NCI-H1417 treated with DMSO at 0.1 percent for 48 hours (cell line): ENCODE data around the gene PADI3.
"Not testable (repeated sequence)": the region's sequence is repeated elsewhere in the genome, so short reads cannot be mapped to it uniquely, and the experiment has no call there.

ENCODE experiments used
- DNase-seq: peaks from one replicate; lab custom pipeline; 2025; lab: John Stamatoyannopoulos, UW

The PADI3 gene

DNA sequence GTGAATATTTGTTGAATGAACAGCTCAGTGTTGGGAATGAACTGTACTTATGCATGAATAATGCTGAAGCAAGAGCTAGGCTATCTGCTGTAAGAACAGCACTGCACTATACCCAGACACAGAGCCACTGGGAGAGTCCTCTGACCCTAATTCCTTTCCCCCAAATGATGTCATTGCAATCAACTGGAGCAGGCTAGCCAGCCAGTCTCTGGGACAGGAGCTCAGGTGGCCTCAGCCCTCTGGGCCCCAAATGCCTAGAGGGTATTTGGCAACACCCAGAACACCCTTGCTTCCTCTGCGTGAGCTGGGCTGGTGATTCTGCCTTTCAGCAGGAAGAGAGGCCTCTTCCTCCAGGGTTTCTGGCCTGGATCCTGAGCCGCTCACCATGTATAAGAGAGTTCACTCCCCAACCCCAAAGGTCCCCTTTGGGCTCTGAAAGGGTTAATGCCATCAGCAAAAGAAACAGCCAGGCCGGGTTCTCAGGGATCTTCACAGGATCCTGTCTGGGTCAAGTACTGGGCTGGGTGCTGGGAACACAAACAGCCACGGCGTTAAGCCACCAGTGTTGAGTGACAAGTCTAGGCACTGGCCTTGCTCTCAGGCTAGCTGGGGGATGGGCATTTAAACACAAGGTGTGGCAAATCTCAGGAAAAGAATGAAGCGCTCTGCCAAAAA is 55.4 kb downstream of the PADI3 start:
- no peak for DNase-seq

GRCh38 chr1:17304826-17305175 is 55.9 kb downstream of the PADI3 start:
- DNase-seq: no peak

GRCh38 chr1:17305576-17306095 is 56.7 kb downstream of the PADI3 start:
- DNase-seq: no peak

GRCh38 chr1:17306407-17306806 is 57.5 kb downstream of the PADI3 start:
- no peak for DNase-seq

DNA sequence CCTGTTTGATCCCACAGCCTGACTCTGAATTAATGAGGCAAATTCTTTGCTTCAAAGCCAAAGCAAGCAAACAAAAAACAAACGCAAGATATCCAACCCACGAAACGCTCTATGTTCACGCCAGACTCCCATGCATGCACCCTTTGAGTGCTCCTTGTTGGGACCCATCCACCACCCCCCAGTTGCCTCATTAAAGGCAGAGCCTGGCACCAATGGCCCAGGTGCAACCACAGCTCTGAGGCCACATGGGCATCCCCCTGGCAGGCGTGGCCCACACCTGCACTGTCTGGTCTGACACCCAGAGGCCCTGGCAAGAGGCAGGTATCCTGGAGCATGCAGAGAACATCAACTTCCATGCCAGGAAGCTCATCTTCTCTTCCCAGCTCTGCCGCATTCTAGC is 58.0 kb downstream of the PADI3 start:
- DNase-seq: no peak

DNA sequence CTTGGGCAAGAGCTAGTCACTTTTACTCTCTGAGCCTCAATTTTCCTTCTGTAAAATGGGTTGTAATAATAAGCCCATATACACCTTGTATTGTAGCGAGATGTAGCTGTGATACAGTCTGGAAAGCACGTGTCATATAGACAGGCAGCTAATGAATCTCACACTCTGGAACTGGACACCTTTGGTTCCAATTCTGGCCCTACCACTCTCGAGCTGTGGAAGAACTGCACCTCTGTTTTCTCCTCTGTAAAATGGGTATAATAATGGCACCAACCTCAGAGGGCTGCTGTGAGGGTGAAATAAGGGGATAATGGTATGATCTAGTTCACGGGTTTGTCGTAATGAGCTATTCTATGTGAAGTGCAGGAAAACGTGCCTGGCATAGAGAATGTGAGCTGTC is 58.4 kb downstream of the PADI3 start:
- DNase-seq: no peak

DNA sequence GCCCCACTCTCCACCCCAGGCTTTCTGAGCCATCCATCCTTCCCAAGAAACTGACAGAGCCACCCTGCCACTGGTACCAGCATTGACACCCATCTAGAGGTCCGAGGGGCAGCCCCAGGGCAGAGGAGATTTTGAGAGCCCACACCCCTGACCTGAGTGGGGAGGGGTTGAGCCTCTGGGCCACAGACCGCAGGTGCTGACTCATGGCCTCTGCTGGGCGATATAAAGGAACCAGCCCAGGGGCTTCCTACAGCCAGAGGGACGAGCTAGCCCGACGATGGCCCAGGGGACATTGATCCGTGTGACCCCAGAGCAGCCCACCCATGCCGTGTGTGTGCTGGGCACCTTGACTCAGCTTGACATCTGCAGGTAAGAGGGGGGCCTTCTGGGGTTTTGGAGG is 59.0 kb downstream of the PADI3 start, which contains the start of gene PADI4:
Gene PADI4, plus strand, starts transcription at position 252 of the 400 bp plus-strand sequence. Its CDS starts 26 bp downstream, at position 278.
- DNase-seq: no peak

DNA sequence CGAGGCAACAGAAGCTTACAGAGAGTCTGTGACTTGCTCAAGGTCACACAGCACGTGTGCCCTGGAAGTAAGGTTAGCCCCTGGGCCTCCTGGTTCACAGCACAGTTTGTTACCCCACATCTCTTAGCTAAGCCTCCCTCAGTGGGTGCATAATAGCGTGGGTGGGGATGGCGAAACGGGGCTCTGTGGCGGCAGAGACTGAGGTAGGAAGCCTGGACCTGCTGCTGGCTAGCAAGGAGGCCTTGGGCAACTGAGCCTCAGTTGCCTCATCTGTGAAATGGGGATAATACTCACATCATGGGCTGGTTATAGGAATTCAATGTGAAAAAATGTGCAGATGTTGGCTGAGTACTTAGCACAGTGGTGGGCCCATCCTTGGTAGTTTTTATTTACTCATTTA is 59.7 kb downstream of the PADI3 start:
- no peak for DNase-seq

GRCh38 chr1:17309426-17310067 is 60.6 kb downstream of the PADI3 start:
- DNase-seq: no peak

GRCh38 chr1:17310068-17310640 is 61.3 kb downstream of the PADI3 start:
- DNase-seq: no peak

GRCh38 chr1:17313530-17314309 is 64.8 kb downstream of the PADI3 start:
- no peak for DNase-seq

DNA sequence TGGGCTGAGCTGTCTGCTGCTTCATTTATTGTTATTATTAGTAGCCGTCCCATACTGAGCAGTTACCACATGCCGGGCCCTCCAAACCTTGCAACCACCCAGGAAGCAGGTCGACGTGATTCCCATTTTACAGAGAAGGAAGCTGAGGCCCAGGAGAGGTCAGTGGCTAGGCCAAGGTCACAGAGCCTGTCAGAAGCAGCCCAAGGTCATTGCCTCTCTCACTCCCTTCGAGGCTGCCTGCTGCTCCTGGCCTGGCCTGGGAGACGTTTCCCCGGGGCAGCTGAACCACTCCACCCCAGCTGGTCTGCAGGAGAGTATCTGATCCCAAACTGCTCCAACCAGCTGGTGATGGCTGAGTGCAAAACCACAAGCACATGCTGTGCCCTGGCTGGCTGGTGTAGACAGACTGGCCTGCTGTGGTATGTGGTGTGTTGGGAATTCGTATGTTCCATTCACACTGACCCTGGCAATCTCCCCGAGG is 65.6 kb downstream of the PADI3 start:
- DNase-seq: no peak

- no peak for DNase-seq
Measured at GRCh38 chr1:17315542-17316130, 66.7 kb downstream of the PADI3 start.

DNA sequence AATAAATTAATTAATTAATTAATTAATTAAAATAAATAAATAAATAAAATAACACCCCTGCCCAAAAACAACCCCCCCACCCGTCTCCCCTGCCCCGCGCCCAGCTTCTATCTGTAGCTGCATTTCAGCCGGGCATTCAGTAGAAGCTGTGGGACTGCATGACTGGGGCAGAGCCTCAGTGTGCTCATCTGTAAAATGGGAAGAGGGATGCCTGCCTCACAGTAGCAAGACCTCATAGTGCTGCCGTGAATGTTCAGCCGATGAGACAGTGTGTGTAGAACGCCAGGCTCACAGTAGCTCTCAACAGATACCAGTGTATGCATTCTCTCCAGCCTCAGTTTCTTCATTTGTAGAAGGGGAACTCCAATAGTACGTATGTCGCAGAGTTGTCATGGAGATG is 67.8 kb downstream of the PADI3 start:
- DNase-seq: no peak

DNA sequence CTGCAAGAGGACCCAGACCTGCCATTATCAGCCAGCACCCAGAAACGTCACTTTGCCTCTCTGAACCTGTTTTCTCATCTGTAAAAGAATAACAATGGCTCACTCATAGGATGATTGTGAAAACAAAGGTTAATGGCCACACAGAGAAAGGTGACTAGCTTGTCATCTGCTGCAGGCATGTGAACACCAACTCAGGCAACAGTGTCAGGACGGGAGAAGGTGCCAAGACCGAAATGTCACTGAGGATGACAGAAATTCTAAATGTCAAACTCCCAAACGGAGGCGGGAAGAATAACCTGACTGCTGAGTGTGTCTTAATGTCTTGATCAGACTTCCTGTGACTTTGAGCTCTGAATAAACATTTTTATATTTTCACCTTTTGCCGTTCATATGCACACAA is 69.4 kb downstream of the PADI3 start:
- DNase-seq: no peak

- DNase-seq: no peak
Measured at GRCh38 chr1:17319561-17320350, 70.9 kb downstream of the PADI3 start.

GRCh38 chr1:17321857-17322390 is 73.0 kb downstream of the PADI3 start:
- DNase-seq: not testable (repeated sequence)

DNA sequence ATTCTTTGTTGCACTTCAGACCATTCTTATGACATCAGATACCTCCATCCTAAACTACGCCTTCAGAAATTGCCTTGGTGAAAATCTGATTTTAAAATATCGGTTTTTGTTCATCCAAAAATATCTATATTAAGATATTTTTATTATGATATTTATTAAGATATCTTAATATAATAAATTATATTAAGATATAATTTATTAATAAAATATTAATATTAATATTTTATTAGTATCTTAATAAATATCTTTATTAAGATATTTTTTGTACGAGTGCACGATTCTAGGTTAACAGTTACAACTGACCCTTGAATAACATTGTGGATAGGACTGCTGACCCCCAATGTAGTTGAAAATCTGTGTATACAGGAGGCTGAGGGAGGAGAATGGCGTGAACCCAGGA is 80.0 kb downstream of the PADI3 start:
- no peak for DNase-seq

GRCh38 chr1:17329610-17330009 is 80.7 kb downstream of the PADI3 start:
- no peak for DNase-seq

GRCh38 chr1:17330856-17331255 is 82.0 kb downstream of the PADI3 start:
- DNase-seq: no peak

DNA sequence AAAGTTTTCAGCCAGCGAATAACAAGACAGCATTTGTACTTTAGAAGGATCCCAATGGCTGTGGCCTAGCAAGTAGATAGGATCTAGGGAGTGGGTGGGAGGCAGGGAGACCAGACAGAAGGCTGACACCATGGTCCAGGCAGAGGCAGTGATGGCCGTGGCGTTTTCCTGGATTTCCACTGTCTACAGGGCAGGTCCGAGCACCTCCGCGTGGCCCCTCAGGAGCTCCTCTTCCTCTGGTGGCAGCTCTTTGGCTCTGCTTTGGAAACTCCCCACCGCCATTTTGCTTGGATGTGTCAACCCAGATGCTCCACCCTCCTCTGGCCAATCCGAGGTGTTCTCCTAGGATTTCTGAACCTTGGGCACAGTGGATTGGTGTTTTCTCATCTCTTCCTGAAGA is 84.2 kb downstream of the PADI3 start:
- DNase-seq: no peak
